Left lung (tissue), 10 donors: ENCODE data around the gene NLGN2. TPM values are rescaled to one million over a fixed set of nuclear protein-coding genes. Genes with fewer than 3 reads are reported as not detected.

ENCODE experiments used
- ATAC-seq: fragments of 200-7000 bp; cut with Tn5 transposase; one replicate; pipeline ENCODE4 v1.9.1; 2020; ENCODE audit warnings: moderate library complexity
- DNase-seq, 4 donors: peaks; one replicate each; pipeline ENCODE4 v3.0.0-alpha.2; 2013 to 2020
- H3K27ac ChIP-seq, 2 donors: fragments of 200-600 bp; sonication (generic) in 1 of 2; one replicate each; pipeline versions ENCODE4 v1.5.0 to v1.8.0; 2020 to 2021
- H3K27me3 ChIP-seq, 2 donors: fragments of 200-600 bp; sonication (generic) in 1 of 2; one replicate each; pipeline versions ENCODE4 v1.5.0 to v1.8.0; 2020 to 2021
- H3K36me3 ChIP-seq, 2 donors: fragments of 200-600 bp; sonication (generic) in 1 of 2; one replicate each; pipeline versions ENCODE4 v1.5.0 to v1.8.0; 2020 to 2021
- H3K4me1 ChIP-seq, 2 donors: fragments of 200-600 bp; one replicate each; pipeline ENCODE4 v1.8.0; 2021
- H3K4me3 ChIP-seq, 2 donors: fragments of 200-600 bp; sonication (generic) in 1 of 2; one replicate each; pipeline versions ENCODE4 v1.5.0 to v1.8.0; 2020 to 2021; ENCODE audit warnings: mild to moderate bottlenecking in 1 of 2
- H3K9me3 ChIP-seq, 2 donors: fragments of 200-600 bp; sonication (generic) in 1 of 2; one replicate each; pipeline versions ENCODE4 v1.5.0 to v1.8.0; 2020 to 2021
- intact Hi-C, 2 donors: fragments of 100-400 bp; cut with DNase I; formaldehyde crosslinking; loops; one replicate each; pipeline versions ENCODE4 v1.11.2 to v1.14.2; 2022
- polyA plus RNA-seq, 6 donors: library from polyadenylated mRNA; unstranded; fragments of 120-200 nt; gene quantifications; one replicate each; pipeline ENCODE4 v1.2.1, GENCODE V29; 2013; ENCODE audit not compliant: insufficient read length in 6 of 6
- total RNA-seq, 2 donors: library from RNA; stranded (reverse); fragmentation: NEBNext Ultra II Directional; extraction: Animal tissue kit (Norgen Biotek cat#: 25700); gene quantifications; one replicate each; pipeline ENCODE4 v1.2.1, GENCODE V29; 2021
- TF ChIP-seq, protein P1 (sequence below), 2 donors: fragments of 200-600 bp; sonication (generic) in 1 of 2; IDR thresholded peaks; one replicate each; pipeline versions ENCODE4 v1.5.0 to v1.8.0; 2021; ENCODE audit warnings: antibody characterized with exemption in 2 of 2
- donor health status: DM: no; HTN: yes; CAD: no.
- donor health status: DM: no; HTN: no; CAD: no.

NLGN2 gene
- total and polyA plus RNA-seq, 8 donors, result 14.8 to 34.4 (median 29.0) TPM

DNA sequence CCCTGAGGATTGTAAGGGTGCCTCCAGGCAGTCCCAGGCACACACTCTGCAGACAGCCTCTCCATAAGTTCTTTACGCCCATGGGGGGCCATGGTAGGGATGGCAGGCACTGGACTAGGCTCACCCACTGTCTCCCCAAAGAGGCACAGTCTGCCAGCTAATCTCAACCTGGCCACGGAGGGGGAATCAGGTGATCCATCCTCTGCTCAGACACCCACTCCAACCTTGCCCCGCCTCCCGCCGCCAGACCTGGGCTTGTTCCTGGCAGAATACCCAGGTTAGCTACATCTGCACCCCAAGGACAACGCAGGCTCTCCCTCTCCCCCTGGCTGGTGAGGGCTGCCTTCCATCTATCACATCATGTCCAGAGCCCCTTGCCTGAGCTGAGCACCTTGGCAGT, 1.2 kb downstream of the NLGN2 start:
- H3K9me3 ChIP-seq, result no peaks in the 10 kb centered on the region
- no peaks in the 10 kb centered on the region for H3K36me3 ChIP-seq
- no peak for DNase-seq
- H3K27ac ChIP-seq, result no peak overlapping the region
- H3K27me3 ChIP-seq, result peaks cover 0 to 37% of the 10 kb centered on the region in 2 donors
- peaks cover 0 to 11% of the 10 kb centered on the region in 2 donors for H3K4me1 ChIP-seq
- TF ChIP-seq, protein P1, sequence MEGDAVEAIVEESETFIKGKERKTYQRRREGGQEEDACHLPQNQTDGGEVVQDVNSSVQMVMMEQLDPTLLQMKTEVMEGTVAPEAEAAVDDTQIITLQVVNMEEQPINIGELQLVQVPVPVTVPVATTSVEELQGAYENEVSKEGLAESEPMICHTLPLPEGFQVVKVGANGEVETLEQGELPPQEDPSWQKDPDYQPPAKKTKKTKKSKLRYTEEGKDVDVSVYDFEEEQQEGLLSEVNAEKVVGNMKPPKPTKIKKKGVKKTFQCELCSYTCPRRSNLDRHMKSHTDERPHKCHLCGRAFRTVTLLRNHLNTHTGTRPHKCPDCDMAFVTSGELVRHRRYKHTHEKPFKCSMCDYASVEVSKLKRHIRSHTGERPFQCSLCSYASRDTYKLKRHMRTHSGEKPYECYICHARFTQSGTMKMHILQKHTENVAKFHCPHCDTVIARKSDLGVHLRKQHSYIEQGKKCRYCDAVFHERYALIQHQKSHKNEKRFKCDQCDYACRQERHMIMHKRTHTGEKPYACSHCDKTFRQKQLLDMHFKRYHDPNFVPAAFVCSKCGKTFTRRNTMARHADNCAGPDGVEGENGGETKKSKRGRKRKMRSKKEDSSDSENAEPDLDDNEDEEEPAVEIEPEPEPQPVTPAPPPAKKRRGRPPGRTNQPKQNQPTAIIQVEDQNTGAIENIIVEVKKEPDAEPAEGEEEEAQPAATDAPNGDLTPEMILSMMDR (IDR thresholded peaks at IDR 0.05), result no peak
- no peak overlapping the region for H3K4me3 ChIP-seq
- no peak for ATAC-seq
- intact Hi-C loops, result no loop called here

GRCh38 chr17:7409716-7410115, 2.1 kb downstream of the NLGN2 start:
- no peaks in the 10 kb centered on the region for H3K9me3 ChIP-seq
- intact Hi-C loops, result no loop called here

DNA sequence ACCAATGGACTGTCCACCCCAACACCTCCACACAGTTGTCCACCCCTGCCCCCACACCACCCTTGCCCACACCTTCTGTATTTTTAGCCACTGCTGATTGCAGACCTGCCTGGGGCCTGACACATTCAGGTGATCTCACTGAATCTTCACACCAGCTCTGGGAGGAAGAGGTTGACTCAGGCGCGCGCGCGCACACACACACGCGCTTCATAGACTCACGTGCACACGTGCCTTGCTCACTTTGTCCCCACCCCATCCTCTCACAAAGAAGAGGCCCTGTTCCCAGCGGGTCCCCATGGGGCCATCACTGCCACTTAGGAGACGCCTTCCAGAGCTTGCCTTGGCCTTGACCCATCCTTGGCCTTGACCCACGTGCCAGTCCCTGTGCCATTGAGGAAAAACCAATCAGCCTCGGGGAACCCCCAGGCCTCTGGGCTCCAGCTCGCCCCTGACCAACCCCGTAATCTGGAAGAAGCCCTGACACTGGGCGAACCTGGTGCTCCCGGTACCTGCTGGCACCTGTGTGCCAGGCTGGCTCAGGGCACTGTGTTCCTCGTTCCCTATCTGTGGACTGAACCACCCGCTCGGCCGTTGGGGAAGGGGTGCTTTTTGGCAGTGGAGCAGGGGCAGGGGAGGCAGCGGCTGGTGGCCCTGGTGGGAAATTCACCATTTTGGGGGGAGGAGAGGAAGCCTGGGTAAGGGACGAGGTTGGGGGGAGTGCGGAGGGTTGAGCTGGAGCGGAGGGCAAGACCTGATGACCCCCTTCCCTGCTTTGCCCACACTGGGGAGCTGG, 3.2 kb downstream of the NLGN2 start:
- H3K9me3 ChIP-seq, result no peaks in the 10 kb centered on the region
- intact Hi-C loops, result no loop called here
- peaks cover 0 to 23% of the 10 kb centered on the region in 2 donors for H3K27me3 ChIP-seq
- TF ChIP-seq, protein P1 (IDR thresholded peaks at IDR 0.05), result no peak
- no peaks in the 10 kb centered on the region for H3K36me3 ChIP-seq
- H3K4me3 ChIP-seq, result no peak overlapping the region
- no peak overlapping the region for H3K27ac ChIP-seq
- DNase-seq (no peak), ATAC-seq (no peak)
- no peaks in the 10 kb centered on the region for H3K4me1 ChIP-seq

More at GRCh38 chr17:7409716-7410115, 2.1 kb downstream of the NLGN2 start:
- Histone ChIP-seq H3K27ac (no peak overlapping the region), H3K4me1 (peaks cover 0 to 11% of the 10 kb centered on the region in 2 donors), H3K27me3 (peaks cover 0 to 34% of the 10 kb centered on the region in 2 donors), H3K36me3 (no peaks in the 10 kb centered on the region), H3K4me3 (no peak overlapping the region)
- DNase-seq (no peak), ATAC-seq (no peak)
- TF ChIP-seq, protein P1 (IDR thresholded peaks at IDR 0.05), result no peak

DNA sequence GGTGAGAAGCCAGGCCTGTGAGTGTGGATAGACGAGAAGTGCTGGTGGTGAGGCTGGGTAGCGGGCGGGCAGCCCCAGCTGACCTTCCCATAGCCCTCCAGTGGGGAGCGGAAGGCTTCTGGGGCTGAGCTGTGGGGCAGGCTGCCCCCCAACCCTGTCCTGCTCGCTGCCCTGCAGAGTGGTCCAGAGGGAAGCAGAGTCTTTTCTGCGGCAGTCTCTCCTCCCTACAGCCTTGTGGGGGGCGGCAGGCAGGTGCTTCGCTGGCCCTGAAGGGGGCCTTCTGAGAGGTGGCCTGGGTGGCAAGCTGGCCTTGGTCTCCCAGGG, 3.7 kb downstream of the NLGN2 start:
- no peak overlapping the region for H3K27ac ChIP-seq
- no peaks in the 10 kb centered on the region for H3K9me3 ChIP-seq
- no peaks in the 10 kb centered on the region for H3K36me3 ChIP-seq
- TF ChIP-seq, protein P1 (IDR thresholded peaks at IDR 0.05), result no peak
- no peak overlapping the region for H3K4me3 ChIP-seq
- H3K4me1 ChIP-seq, result no peaks in the 10 kb centered on the region
- H3K27me3 ChIP-seq, result peaks cover 0 to 17% of the 10 kb centered on the region in 2 donors
- intact Hi-C loops, result no loop called here
- ATAC-seq (no peak), DNase-seq (no peak)

- Histone ChIP-seq H3K9me3 (no peaks in the 10 kb centered on the region), H3K36me3 (peaks cover 0 to 4% of the 10 kb centered on the region in 2 donors), H3K4me3 (no peak overlapping the region), H3K4me1 (no peaks in the 10 kb centered on the region), H3K27me3 (peaks cover 0 to 5% of the 10 kb centered on the region in 2 donors), H3K27ac (no peak overlapping the region)
- TF ChIP-seq, protein P1 (IDR thresholded peaks at IDR 0.05), result no peak
- intact Hi-C loops, result no loop called here
- ATAC-seq (no peak), DNase-seq (no peak)
Measured at GRCh38 chr17:7413346-7413985, 5.8 kb downstream of the NLGN2 start.
